B cell (primary cell): ENCODE data around the gene TPK1. TPM values are rescaled to one million over a fixed set of nuclear protein-coding genes. Genes with fewer than 3 reads are reported as not detected.

Source experiments
- ATAC-seq: fragments of 200-7000 bp; cut with Tn5 transposase; one replicate; pipeline ENCODE4 v1.10.0; 2021; ENCODE audit warnings: low read depth, mild to moderate bottlenecking, moderate number of reproducible peaks, moderate library complexity
- CTCF ChIA-PET: fragments of 350-600 bp; sonication (Branson Sonifier 250); formaldehyde crosslinking; loops from one replicate; lab custom pipeline; 2021; ENCODE audit warnings: antibody characterized with exemption, inconsistent platforms; lab: Charles Lee
- POLR2A ChIA-PET: fragments of 350-600 bp; sonication (Branson Sonifier 250); formaldehyde crosslinking; loops from one replicate; lab custom pipeline; 2021; ENCODE audit warnings: antibody characterized with exemption; lab: Charles Lee
- DNase-seq: peaks from one replicate; pipeline ENCODE4 v3.0.0; 2013
- H2AFZ ChIP-seq: 2 replicates; pipeline ENCODE4 v1.6.1; 2012; ENCODE audit warnings: mild to moderate bottlenecking, low read depth, low read length; ENCODE audit not compliant: insufficient read depth, poor library complexity, severe bottlenecking
- H3K27ac ChIP-seq, 2 donors: 1 replicate in 1 of 2; 2 replicates in 1 of 2; pipeline ENCODE4 v1.5.1; 2012 to 2013; ENCODE audit warnings: low read length in 2 of 2, mild to moderate bottlenecking in 2 of 2, moderate library complexity in 1 of 2
- H3K27me3 ChIP-seq, 4 experiments: fragments of 200-600 bp in 1 of 4; sonication (generic) in 1 of 4; replicated peaks in 1 of 4; 1 replicate in 2 of 4; 2 replicates in 2 of 4; pipeline versions ENCODE4 v1.6.1 to v1.7.0; 2013 to 2016; ENCODE audit warnings: low read length in 3 of 4, mild to moderate bottlenecking in 2 of 4, mixed read lengths in 1 of 4, moderate library complexity in 1 of 4; ENCODE audit not compliant: insufficient read depth in 4 of 4, control insufficient read depth in 3 of 4; ENCODE audit errors: control extremely low read depth in 1 of 4
- H3K36me3 ChIP-seq, 2 experiments: replicated peaks in 1 of 2; 1 replicate in 1 of 2; 2 replicates in 1 of 2; pipeline versions ENCODE4 v1.6.1 to v1.7.1; 2013; ENCODE audit warnings: low read length in 1 of 2; ENCODE audit not compliant: insufficient read depth in 2 of 2, control insufficient read depth in 1 of 2; ENCODE audit errors: control extremely low read depth in 1 of 2, extremely low read depth in 1 of 2
- H3K4me1 ChIP-seq, 2 donors: fragments of 200-600 bp in 1 of 2; sonication (generic) in 1 of 2; 1 replicate in 1 of 2; 2 replicates in 1 of 2; pipeline versions ENCODE4 v1.5.1 to v1.6.1; 2013 to 2017; ENCODE audit warnings: low read length in 2 of 2; ENCODE audit not compliant: control insufficient read depth in 2 of 2, insufficient read depth in 2 of 2
- H3K4me2 ChIP-seq: replicated peaks from 2 replicates; pipeline ENCODE3; 2012; ENCODE audit warnings: mild to moderate bottlenecking, low read depth, low read length; ENCODE audit not compliant: poor library complexity, severe bottlenecking
- H3K4me3 ChIP-seq, 5 experiments: fragments of 200-600 bp in 1 of 5; sonication (generic) in 1 of 5; 1 replicate in 3 of 5; 2 replicates in 2 of 5; pipeline versions ENCODE4 v1.5.1 to v1.7.0; 2011 to 2016; ENCODE audit warnings: low read length in 4 of 5, mild to moderate bottlenecking in 4 of 5, low read depth in 2 of 5, control low read depth in 1 of 5, moderate library complexity in 1 of 5; ENCODE audit not compliant: insufficient read depth in 1 of 5; ENCODE audit errors: control extremely low read depth in 1 of 5, extremely low read depth in 1 of 5
- H3K79me2 ChIP-seq: fragments of 200-600 bp; sonication (generic); one replicate; pipeline ENCODE4 v1.6.0; 2016; ENCODE audit warnings: low read length; ENCODE audit not compliant: control insufficient read depth, insufficient read depth
- H3K9ac ChIP-seq: fragments of 200-600 bp; sonication (generic); 2 replicates; pipeline ENCODE4 v1.6.1; 2017; ENCODE audit warnings: mild to moderate bottlenecking, low read length, moderate library complexity
- H3K9me3 ChIP-seq, 3 donors: one replicate each; pipeline versions ENCODE4 v1.6.1 to v1.7.1; 2013; ENCODE audit warnings: low read length in 2 of 3; ENCODE audit not compliant: control insufficient read depth in 2 of 3, insufficient read depth in 1 of 3; ENCODE audit errors: control extremely low read depth in 1 of 3
- H4K20me1 ChIP-seq: 2 replicates; pipeline ENCODE4 v1.6.0; 2012; ENCODE audit warnings: mild to moderate bottlenecking, low read length; ENCODE audit not compliant: insufficient read depth, control insufficient read depth, poor library complexity, severe bottlenecking
- H3K27ac Mint-ChIP-seq: one replicate; pipeline ENCODE4 v1.8.0; 2021; ENCODE audit warnings: mixed read lengths
- H3K27me3 Mint-ChIP-seq: one replicate; pipeline ENCODE4 v1.8.0; 2021; ENCODE audit warnings: mixed read lengths
- H3K4me1 Mint-ChIP-seq: one replicate; pipeline ENCODE4 v1.8.0; 2021; ENCODE audit warnings: mixed read lengths
- H3K4me3 Mint-ChIP-seq: one replicate; pipeline ENCODE4 v1.8.0; 2021; ENCODE audit warnings: mixed read lengths
- H3K9me3 Mint-ChIP-seq: one replicate; pipeline ENCODE4 v1.8.0; 2022; ENCODE audit warnings: mixed read lengths; ENCODE audit not compliant: insufficient read depth
- CTCF ChIP-seq: fragments of 200-600 bp; IDR thresholded peaks from one replicate; pipeline ENCODE4 v1.8.0; 2022; ENCODE audit warnings: antibody characterized with exemption, mild to moderate bottlenecking
- EZH2 ChIP-seq: IDR thresholded peaks from 2 replicates; pipeline ENCODE4 v1.6.1; 2012; ENCODE audit warnings: borderline replicate concordance, low read depth, mild to moderate bottlenecking, moderate library complexity, low read length; ENCODE audit not compliant: insufficient read depth, poor library complexity, severe bottlenecking
- WGBS: methylation state at CpG from one replicate; pipeline ENCODE4 v1.1.5; 2013; ENCODE audit warnings: missing lambda C conversion rate; ENCODE audit not compliant: insufficient coverage; 5-methylcytosine and 5-hydroxymethylcytosine counted together
- intact Hi-C: fragments of 100-400 bp; cut with micrococcal nuclease; formaldehyde crosslinking; loops from one replicate; pipeline ENCODE4 v1.10.0; 2022
- polyA plus RNA-seq: library from polyadenylated mRNA; depleted of rRNA; stranded (reverse); fragments of >200 nt; gene quantifications from 2 replicates; pipeline ENCODE4 v1.2.3, GENCODE V29; 2012
- total RNA-seq, 2 donors: library from RNA; stranded (reverse); fragments of 120-200 nt in 1 of 2; gene quantifications; 1 replicate in 1 of 2; 2 replicates in 1 of 2; pipeline versions ENCODE4 v1.2.3 to v1.2.4, GENCODE V29; 2013 to 2022

Gene TPK1
- total and polyA plus RNA-seq, 2 donors (not counting 1 experiment from before 2014, with no cell fraction given), result 13.7 to 26.4 TPM

- no peaks in the 10 kb centered on the region for H3K27me3 ChIP-seq
- H3K4me1 Mint-ChIP-seq, result peaks cover 2% of the 10 kb centered on the region
- ChIA-PET POLR2A (no interaction called here), CTCF (no interaction called here)
- H4K20me1 ChIP-seq, result no peaks in the 10 kb centered on the region
- no peaks in the 10 kb centered on the region for H3K79me2 ChIP-seq
- H3K9me3 Mint-ChIP-seq, result no peaks in the 10 kb centered on the region
- H3K9me3 ChIP-seq, result no peaks in the 10 kb centered on the region
- no peaks in the 10 kb centered on the region for H3K36me3 ChIP-seq
- no peak overlapping the region for H3K4me3 ChIP-seq
- H3K27ac ChIP-seq, result no peak overlapping the region
- H3K27ac Mint-ChIP-seq, result no peak overlapping the region
- DNase-seq, result no peak
- intact Hi-C loops, result no loop called here
- no peaks in the 10 kb centered on the region for H3K4me1 ChIP-seq
- H3K4me3 Mint-ChIP-seq, result no peak overlapping the region
- H3K4me2 ChIP-seq, result no peak overlapping the region
- ATAC-seq, result no peak
- no peak overlapping the region for H3K9ac ChIP-seq
- TF ChIP-seq CTCF (no peak), EZH2 (no peak)
- H2AFZ ChIP-seq, result no peak overlapping the region
- H3K27me3 Mint-ChIP-seq, result no peaks in the 10 kb centered on the region
- 82% methylated on average over 3 of the region's 3 CpGs for WGBS
These were observed 311.6 kb downstream of the TPK1 start for GRCh38 chr7:144524271-144524670.

- no peak for TF ChIP-seq EZH2
- TF ChIP-seq CTCF, result no peak
- WGBS, result no CpG with 5 or more reads among the region's 3 CpGs
- ChIA-PET POLR2A (no interaction called here), CTCF (no interaction called here)
- ATAC-seq (no peak), DNase-seq (no peak)
- no peak overlapping the region for H3K4me3 Mint-ChIP-seq
- intact Hi-C loops, result no loop called here
- no peaks in the 10 kb centered on the region for H3K27me3 ChIP-seq
- H3K79me2 ChIP-seq, result no peaks in the 10 kb centered on the region
- no peaks in the 10 kb centered on the region for H3K9me3 Mint-ChIP-seq
- H3K9ac ChIP-seq, result no peak overlapping the region
- no peak overlapping the region for H3K27ac ChIP-seq
- no peak overlapping the region for H3K4me2 ChIP-seq
- H3K27me3 Mint-ChIP-seq, result no peaks in the 10 kb centered on the region
- H4K20me1 ChIP-seq, result no peaks in the 10 kb centered on the region
- H3K4me1 Mint-ChIP-seq, result no peaks in the 10 kb centered on the region
- no peaks in the 10 kb centered on the region for H3K36me3 ChIP-seq
- no peak overlapping the region for H3K27ac Mint-ChIP-seq
- H2AFZ ChIP-seq, result no peak overlapping the region
- H3K4me3 ChIP-seq, result no peak overlapping the region
- H3K9me3 ChIP-seq, result no peaks in the 10 kb centered on the region
- H3K4me1 ChIP-seq, result no peaks in the 10 kb centered on the region
These were observed 312.2 kb downstream of the TPK1 start for GRCh38 chr7:144523621-144524020.
